ENCODE results near the gene CUX1. TPM values are rescaled to one million over a fixed set of nuclear protein-coding genes. Genes with fewer than 3 reads are reported as not detected.

The CUX1 gene
- total RNA-seq, 1 experiment from 2014 or later = 64.3 TPM

DNA sequence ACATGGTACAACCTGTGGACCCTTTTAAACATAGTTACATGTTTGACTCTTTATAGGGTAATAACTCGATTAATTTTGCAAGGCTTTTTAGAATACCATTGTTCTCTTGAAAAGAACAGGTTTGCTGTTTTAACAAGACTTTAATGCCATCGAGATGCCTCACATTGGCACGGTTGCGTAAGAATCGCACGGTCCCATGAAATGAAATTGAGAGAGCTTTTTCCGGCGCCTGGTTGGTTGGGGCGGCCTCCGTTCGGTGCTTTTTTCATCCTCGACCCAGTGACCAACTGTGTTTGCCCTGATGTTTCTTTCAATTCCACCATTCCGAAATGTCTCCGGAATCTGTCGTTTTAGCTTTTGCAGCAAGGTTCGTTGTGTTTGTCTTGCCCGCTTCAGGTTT, 142.4 kb downstream of the CUX1 start (continued):
- TF ChIP-seq, protein P1, sequence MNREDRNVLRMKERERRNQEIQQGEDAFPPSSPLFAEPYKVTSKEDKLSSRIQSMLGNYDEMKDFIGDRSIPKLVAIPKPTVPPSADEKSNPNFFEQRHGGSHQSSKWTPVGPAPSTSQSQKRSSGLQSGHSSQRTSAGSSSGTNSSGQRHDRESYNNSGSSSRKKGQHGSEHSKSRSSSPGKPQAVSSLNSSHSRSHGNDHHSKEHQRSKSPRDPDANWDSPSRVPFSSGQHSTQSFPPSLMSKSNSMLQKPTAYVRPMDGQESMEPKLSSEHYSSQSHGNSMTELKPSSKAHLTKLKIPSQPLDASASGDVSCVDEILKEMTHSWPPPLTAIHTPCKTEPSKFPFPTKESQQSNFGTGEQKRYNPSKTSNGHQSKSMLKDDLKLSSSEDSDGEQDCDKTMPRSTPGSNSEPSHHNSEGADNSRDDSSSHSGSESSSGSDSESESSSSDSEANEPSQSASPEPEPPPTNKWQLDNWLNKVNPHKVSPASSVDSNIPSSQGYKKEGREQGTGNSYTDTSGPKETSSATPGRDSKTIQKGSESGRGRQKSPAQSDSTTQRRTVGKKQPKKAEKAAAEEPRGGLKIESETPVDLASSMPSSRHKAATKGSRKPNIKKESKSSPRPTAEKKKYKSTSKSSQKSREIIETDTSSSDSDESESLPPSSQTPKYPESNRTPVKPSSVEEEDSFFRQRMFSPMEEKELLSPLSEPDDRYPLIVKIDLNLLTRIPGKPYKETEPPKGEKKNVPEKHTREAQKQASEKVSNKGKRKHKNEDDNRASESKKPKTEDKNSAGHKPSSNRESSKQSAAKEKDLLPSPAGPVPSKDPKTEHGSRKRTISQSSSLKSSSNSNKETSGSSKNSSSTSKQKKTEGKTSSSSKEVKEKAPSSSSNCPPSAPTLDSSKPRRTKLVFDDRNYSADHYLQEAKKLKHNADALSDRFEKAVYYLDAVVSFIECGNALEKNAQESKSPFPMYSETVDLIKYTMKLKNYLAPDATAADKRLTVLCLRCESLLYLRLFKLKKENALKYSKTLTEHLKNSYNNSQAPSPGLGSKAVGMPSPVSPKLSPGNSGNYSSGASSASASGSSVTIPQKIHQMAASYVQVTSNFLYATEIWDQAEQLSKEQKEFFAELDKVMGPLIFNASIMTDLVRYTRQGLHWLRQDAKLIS (CRISPR knock-in tag; IDR thresholded peaks at IDR 0.05; ENCODE audit: borderline replicate concordance) = no peak
- TF ChIP-seq ZNF317 (CRISPR knock-in tag; IDR thresholded peaks at IDR 0.05; ENCODE audit: borderline replicate concordance, low read depth) (no peak), SOX15 (CRISPR knock-in tag; IDR thresholded peaks at IDR 0.05) (no peak), FOXJ3 (CRISPR knock-in tag; IDR thresholded peaks at IDR 0.05; ENCODE audit: borderline replicate concordance) (no peak), MYBL2 (CRISPR knock-in tag; IDR thresholded peaks at IDR 0.05) (no peak)
- TF ChIP-seq, protein P2, sequence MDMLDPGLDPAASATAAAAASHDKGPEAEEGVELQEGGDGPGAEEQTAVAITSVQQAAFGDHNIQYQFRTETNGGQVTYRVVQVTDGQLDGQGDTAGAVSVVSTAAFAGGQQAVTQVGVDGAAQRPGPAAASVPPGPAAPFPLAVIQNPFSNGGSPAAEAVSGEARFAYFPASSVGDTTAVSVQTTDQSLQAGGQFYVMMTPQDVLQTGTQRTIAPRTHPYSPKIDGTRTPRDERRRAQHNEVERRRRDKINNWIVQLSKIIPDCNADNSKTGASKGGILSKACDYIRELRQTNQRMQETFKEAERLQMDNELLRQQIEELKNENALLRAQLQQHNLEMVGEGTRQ (CRISPR knock-in tag; IDR thresholded peaks at IDR 0.05) = no peak
- TF ChIP-seq, protein P3, sequence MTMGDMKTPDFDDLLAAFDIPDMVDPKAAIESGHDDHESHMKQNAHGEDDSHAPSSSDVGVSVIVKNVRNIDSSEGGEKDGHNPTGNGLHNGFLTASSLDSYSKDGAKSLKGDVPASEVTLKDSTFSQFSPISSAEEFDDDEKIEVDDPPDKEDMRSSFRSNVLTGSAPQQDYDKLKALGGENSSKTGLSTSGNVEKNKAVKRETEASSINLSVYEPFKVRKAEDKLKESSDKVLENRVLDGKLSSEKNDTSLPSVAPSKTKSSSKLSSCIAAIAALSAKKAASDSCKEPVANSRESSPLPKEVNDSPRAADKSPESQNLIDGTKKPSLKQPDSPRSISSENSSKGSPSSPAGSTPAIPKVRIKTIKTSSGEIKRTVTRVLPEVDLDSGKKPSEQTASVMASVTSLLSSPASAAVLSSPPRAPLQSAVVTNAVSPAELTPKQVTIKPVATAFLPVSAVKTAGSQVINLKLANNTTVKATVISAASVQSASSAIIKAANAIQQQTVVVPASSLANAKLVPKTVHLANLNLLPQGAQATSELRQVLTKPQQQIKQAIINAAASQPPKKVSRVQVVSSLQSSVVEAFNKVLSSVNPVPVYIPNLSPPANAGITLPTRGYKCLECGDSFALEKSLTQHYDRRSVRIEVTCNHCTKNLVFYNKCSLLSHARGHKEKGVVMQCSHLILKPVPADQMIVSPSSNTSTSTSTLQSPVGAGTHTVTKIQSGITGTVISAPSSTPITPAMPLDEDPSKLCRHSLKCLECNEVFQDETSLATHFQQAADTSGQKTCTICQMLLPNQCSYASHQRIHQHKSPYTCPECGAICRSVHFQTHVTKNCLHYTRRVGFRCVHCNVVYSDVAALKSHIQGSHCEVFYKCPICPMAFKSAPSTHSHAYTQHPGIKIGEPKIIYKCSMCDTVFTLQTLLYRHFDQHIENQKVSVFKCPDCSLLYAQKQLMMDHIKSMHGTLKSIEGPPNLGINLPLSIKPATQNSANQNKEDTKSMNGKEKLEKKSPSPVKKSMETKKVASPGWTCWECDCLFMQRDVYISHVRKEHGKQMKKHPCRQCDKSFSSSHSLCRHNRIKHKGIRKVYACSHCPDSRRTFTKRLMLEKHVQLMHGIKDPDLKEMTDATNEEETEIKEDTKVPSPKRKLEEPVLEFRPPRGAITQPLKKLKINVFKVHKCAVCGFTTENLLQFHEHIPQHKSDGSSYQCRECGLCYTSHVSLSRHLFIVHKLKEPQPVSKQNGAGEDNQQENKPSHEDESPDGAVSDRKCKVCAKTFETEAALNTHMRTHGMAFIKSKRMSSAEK (CRISPR knock-in tag; IDR thresholded peaks at IDR 0.05; ENCODE audit: borderline replicate concordance) = no peak

DNA sequence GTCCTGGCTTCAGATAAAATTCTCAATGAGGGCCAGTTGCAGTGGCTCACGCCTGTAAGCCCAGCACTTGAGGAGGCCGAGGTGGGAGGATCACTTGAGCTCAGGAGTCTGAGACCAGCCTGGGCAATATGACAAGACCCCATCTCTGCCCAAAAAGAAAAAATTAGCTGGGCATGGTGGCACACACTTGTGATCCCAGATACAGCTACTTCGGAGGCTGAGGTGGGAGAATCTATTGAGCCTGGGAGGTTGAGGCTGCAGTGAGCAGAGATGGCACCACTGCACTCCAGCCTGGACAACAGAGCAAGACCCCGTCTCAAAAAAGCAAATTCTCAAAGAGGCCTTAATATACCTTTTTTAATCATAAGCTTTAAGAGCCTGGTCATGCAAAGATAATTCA, 142.9 kb downstream of the CUX1 start:
- peak overlapping the region; percentile 72; the same call in 1 of the 2 replicates for H3K27ac Mint-ChIP-seq
- POLR2A ChIA-PET = no interaction called here

DNA sequence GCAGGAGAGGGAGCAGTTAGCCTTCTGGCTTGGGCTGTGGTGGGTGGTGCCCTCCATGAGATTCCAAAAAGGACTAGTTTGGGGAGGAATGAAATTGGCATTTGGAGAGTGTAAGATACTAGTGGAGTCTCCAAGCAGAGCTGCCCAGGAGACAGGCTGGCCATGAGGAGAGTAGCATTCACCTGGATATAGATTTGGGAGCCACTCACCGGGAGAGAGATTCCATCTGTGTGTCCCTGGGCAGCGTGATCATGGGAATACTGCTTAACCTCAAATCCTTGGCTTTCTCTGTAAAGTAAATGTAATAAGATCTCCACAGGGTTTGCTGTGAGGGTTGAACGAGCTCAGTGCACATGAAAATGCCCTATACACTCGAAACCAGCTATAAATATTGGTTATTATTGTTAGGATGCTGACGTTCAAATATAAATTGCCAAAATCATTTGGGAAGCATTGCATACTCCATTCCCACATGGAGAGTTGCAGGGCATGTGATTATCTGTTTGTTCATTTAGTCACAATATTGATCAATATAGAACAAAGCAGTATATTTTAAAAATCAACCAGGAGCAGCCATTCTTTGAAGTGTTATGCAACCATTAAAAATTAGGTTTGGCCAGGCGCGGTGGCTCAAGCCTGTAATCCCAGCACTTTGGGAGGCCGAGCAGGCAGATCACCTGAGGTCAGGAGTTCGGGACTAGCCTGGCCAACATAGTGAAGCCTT, 143.7 kb downstream of the CUX1 start:
- H3K4me1 Mint-ChIP-seq = peaks cover 47% of the 10 kb centered on the region
- H3K9me3 Mint-ChIP-seq = no peaks in the 10 kb centered on the region
- 0 out of 2 replicates have a peak, but pooled peaks cover 2% of the 10 kb centered on the region for H3K36me3 Mint-ChIP-seq
- DNase-seq (ENCODE audit: low spot score) (no peak), ATAC-seq (no peak)
- CTCF ChIA-PET = interaction anchor here (1.6 kb wide), 1 partner anchor 109 kb away, joined by 3 read pairs; no protein-coding TSS in a partner anchor
- TF ChIP-seq ZNF416 (CRISPR knock-in tag; IDR thresholded peaks at IDR 0.05) = no peak
- TF ChIP-seq ZNF396 (CRISPR knock-in tag; IDR thresholded peaks at IDR 0.05; ENCODE audit: borderline replicate concordance) = no peak
- TF ChIP-seq MYBL2 (CRISPR knock-in tag; IDR thresholded peaks at IDR 0.05) = no peak
- no peak for TF ChIP-seq HMGA2 (CRISPR knock-in tag; IDR thresholded peaks at IDR 0.05)
- TF ChIP-seq ZNF671 (CRISPR knock-in tag; IDR thresholded peaks at IDR 0.05) = no peak
- TF ChIP-seq JAZF1 (CRISPR knock-in tag; IDR thresholded peaks at IDR 0.05) = no peak
- TF ChIP-seq, protein P4, sequence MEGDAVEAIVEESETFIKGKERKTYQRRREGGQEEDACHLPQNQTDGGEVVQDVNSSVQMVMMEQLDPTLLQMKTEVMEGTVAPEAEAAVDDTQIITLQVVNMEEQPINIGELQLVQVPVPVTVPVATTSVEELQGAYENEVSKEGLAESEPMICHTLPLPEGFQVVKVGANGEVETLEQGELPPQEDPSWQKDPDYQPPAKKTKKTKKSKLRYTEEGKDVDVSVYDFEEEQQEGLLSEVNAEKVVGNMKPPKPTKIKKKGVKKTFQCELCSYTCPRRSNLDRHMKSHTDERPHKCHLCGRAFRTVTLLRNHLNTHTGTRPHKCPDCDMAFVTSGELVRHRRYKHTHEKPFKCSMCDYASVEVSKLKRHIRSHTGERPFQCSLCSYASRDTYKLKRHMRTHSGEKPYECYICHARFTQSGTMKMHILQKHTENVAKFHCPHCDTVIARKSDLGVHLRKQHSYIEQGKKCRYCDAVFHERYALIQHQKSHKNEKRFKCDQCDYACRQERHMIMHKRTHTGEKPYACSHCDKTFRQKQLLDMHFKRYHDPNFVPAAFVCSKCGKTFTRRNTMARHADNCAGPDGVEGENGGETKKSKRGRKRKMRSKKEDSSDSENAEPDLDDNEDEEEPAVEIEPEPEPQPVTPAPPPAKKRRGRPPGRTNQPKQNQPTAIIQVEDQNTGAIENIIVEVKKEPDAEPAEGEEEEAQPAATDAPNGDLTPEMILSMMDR (IDR thresholded peaks at IDR 0.05) = no peak
- H3K27ac Mint-ChIP-seq = peak overlapping the region; percentile 72; the same call in 1 of the 2 replicates
- POLR2A ChIA-PET = interaction anchor here (0.7 kb wide), 1 partner anchor 13 kb away, joined by 3 read pairs; no protein-coding TSS in a partner anchor
- H3K27me3 Mint-ChIP-seq (ENCODE audit: low read depth) = no peaks in the 10 kb centered on the region
- no peak overlapping the region for H3K4me3 Mint-ChIP-seq

More for the DNA sequence above, 142.9 kb downstream of the CUX1 start:
- Mint-ChIP-seq H3K36me3 (0 out of 2 replicates have a peak, but pooled peaks cover 2% of the 10 kb centered on the region), H3K4me3 (no peak overlapping the region), H3K27me3 (ENCODE audit: low read depth) (no peaks in the 10 kb centered on the region), H3K9me3 (no peaks in the 10 kb centered on the region), H3K4me1 (peaks cover 50% of the 10 kb centered on the region)
- TF ChIP-seq MYBL2 (CRISPR knock-in tag; IDR thresholded peaks at IDR 0.05) (no peak), ZNF121 (CRISPR knock-in tag; IDR thresholded peaks at IDR 0.05) (peak; percentile 81)
- TF ChIP-seq, protein P5, sequence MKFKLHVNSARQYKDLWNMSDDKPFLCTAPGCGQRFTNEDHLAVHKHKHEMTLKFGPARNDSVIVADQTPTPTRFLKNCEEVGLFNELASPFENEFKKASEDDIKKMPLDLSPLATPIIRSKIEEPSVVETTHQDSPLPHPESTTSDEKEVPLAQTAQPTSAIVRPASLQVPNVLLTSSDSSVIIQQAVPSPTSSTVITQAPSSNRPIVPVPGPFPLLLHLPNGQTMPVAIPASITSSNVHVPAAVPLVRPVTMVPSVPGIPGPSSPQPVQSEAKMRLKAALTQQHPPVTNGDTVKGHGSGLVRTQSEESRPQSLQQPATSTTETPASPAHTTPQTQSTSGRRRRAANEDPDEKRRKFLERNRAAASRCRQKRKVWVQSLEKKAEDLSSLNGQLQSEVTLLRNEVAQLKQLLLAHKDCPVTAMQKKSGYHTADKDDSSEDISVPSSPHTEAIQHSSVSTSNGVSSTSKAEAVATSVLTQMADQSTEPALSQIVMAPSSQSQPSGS (CRISPR knock-in tag; IDR thresholded peaks at IDR 0.05; ENCODE audit: borderline replicate concordance, low read depth) = no peak
- CTCF ChIA-PET = no interaction called here
- DNase-seq (ENCODE audit: low spot score) (no peak), ATAC-seq (no peak)
